PC-9 (cell line): ENCODE measurements around the gene RAB30. TPM values are rescaled to one million over a fixed set of nuclear protein-coding genes. Genes with fewer than 3 reads are reported as not detected.

Source experiments
- BruUV-seq: library from RNA; stranded (reverse); fragments of 400-500 nt; replicated peaks from 2 replicates; lab custom pipeline; 2021; lab: Mats Ljungman, UMichigan
- CTCF ChIA-PET: fragments of 300-600 bp; sonication (Branson Sonifier 250); formaldehyde crosslinking; loops from one replicate; lab custom pipeline; 2022; ENCODE audit warnings: antibody characterized with exemption; lab: Charles Lee
- POLR2A ChIA-PET: fragments of 300-600 bp; sonication (Branson Sonifier 250); formaldehyde crosslinking; loops from one replicate; lab custom pipeline; 2022; ENCODE audit warnings: antibody characterized with exemption; ENCODE audit not compliant: unreplicated experiment; lab: Charles Lee
- DNase-seq, 2 experiments: peaks; one replicate each; pipeline versions ENCODE4 v3.0.0 to v3.0.0-alpha.2; 2015 to 2022; ENCODE audit warnings: mixed read lengths in 1 of 2
- H2AFZ ChIP-seq: fragments of 200-600 bp; sonication (generic); 2 replicates; pipeline ENCODE4 v1.8.1; 2017; ENCODE audit warnings: antibody characterized with exemption
- H3F3A ChIP-seq: fragments of 200-600 bp; sonication (generic); 2 replicates; pipeline ENCODE4 v1.8.1; 2017; ENCODE audit warnings: antibody characterized with exemption, mild to moderate bottlenecking, low read depth; ENCODE audit not compliant: insufficient read depth
- H3K27ac ChIP-seq: fragments of 200-600 bp; sonication (generic); 2 replicates; pipeline ENCODE4 v1.6.1; 2016; ENCODE audit warnings: mixed run types
- H3K27me3 ChIP-seq: fragments of 200-600 bp; sonication (generic); 2 replicates; pipeline ENCODE4 v1.6.1; 2016; ENCODE audit warnings: low read depth, mixed run types; ENCODE audit not compliant: insufficient read depth
- H3K36me3 ChIP-seq: fragments of 200-600 bp; sonication (generic); 2 replicates; pipeline ENCODE4 v1.6.1; 2016; ENCODE audit warnings: low read depth, mixed run types
- H3K4me1 ChIP-seq: fragments of 200-600 bp; sonication (generic); replicated peaks from 2 replicates; pipeline ENCODE4 v1.6.1; 2016; ENCODE audit warnings: mixed run types; ENCODE audit not compliant: insufficient read depth
- H3K4me2 ChIP-seq: fragments of 200-600 bp; sonication (generic); 2 replicates; pipeline ENCODE4 v1.6.1; 2017; ENCODE audit warnings: mixed run types
- H3K4me3 ChIP-seq: fragments of 200-600 bp; sonication (generic); 2 replicates; pipeline ENCODE4 v1.6.1; 2016; ENCODE audit warnings: mixed run types
- H3K79me2 ChIP-seq: fragments of 200-600 bp; sonication (generic); 2 replicates; pipeline ENCODE4 v1.6.1; 2017; ENCODE audit warnings: low read depth, mixed run types
- H3K9me2 ChIP-seq: fragments of 200-600 bp; sonication (generic); 2 replicates; pipeline ENCODE4 v1.8.1; 2017; ENCODE audit warnings: mild to moderate bottlenecking; ENCODE audit not compliant: insufficient read depth
- H3K9me3 ChIP-seq: fragments of 200-600 bp; sonication (generic); 2 replicates; pipeline ENCODE4 v1.8.1; 2016; ENCODE audit warnings: low read depth; ENCODE audit not compliant: insufficient read depth
- H4K20me1 ChIP-seq: fragments of 200-600 bp; sonication (generic); 2 replicates; pipeline ENCODE4 v1.8.1; 2017; ENCODE audit not compliant: insufficient read depth
- CTCF ChIP-seq: fragments of 200-600 bp; sonication (generic); conservative IDR thresholded peaks from 2 replicates; pipeline ENCODE4 v1.6.1; 2017; ENCODE audit warnings: mixed run types, antibody characterized with exemption, mild to moderate bottlenecking, moderate library complexity
- EZH2 ChIP-seq: fragments of 200-600 bp; sonication (generic); IDR thresholded peaks from 2 replicates; pipeline ENCODE4 v1.8.0; 2017; ENCODE audit warnings: antibody characterized with exemption, low read depth
- intact Hi-C: fragments of 100-400 bp; cut with micrococcal nuclease; formaldehyde crosslinking; loops from one replicate; pipeline ENCODE4 v1.10.0; 2022; ENCODE audit not compliant: unreplicated experiment
- total RNA-seq: library from RNA; stranded (reverse); gene quantifications from 2 replicates; pipeline ENCODE4 v1.2.3, GENCODE V29; 2021

Gene RAB30
- total RNA-seq, 1 experiment from 2014 or later, result 3.6 TPM

GRCh38 chr11:83060965-83061364, 10.7 kb downstream of the RAB30 start:
- Histone ChIP-seq H3K9me3 (no peaks in the 10 kb centered on the region), H3K27me3 (no peaks in the 10 kb centered on the region), H3K4me2 (no peak overlapping the region), H3F3A (no peaks in the 10 kb centered on the region), H3K4me1 (peaks cover 17% of the 10 kb centered on the region), H3K36me3 (no peaks in the 10 kb centered on the region), H4K20me1 (no peaks in the 10 kb centered on the region), H3K4me3 (no peak overlapping the region), H2AFZ (no peak overlapping the region), H3K9me2 (no peaks in the 10 kb centered on the region), H3K27ac (no peak overlapping the region), H3K79me2 (no peaks in the 10 kb centered on the region)
- CTCF ChIA-PET, result no interaction called here
- no peak for DNase-seq
- no peak for TF ChIP-seq EZH2
- TF ChIP-seq CTCF, result no peak
- POLR2A ChIA-PET, result no interaction called here
- BruUV-seq, result no TSS peak
- intact Hi-C loops, result no loop called here

- ChIA-PET POLR2A (no interaction called here), CTCF (no interaction called here)
- Histone ChIP-seq H3K27ac (no peak overlapping the region), H3K4me2 (no peak overlapping the region), H3K4me3 (no peak overlapping the region), H4K20me1 (no peaks in the 10 kb centered on the region), H2AFZ (no peak overlapping the region), H3K27me3 (no peaks in the 10 kb centered on the region), H3K79me2 (peaks cover 7% of the 10 kb centered on the region; the same call in 1 of the 2 replicates), H3K4me1 (peaks cover 39% of the 10 kb centered on the region), H3K9me3 (no peaks in the 10 kb centered on the region), H3K9me2 (no peaks in the 10 kb centered on the region), H3K36me3 (no peaks in the 10 kb centered on the region), H3F3A (peaks cover 21% of the 10 kb centered on the region; the same call in 1 of the 2 replicates)
- no TSS peak for BruUV-seq
- no peak for DNase-seq
- intact Hi-C loops, result no loop called here
- no peak for TF ChIP-seq CTCF
- no peak for TF ChIP-seq EZH2
Observed at GRCh38 chr11:83057721-83058120, 14.0 kb downstream of the RAB30 start.

GRCh38 chr11:83056611-83057010, 15.1 kb downstream of the RAB30 start:
- no peak for DNase-seq
- ChIA-PET CTCF (no interaction called here), POLR2A (no interaction called here)
- H3K4me3 ChIP-seq, result no peak overlapping the region
- TF ChIP-seq CTCF (no peak), EZH2 (no peak)
- H3K4me2 ChIP-seq, result no peak overlapping the region
- H3F3A ChIP-seq, result peaks cover 32% of the 10 kb centered on the region
- intact Hi-C loops, result no loop called here
- no peaks in the 10 kb centered on the region for H4K20me1 ChIP-seq
- no peaks in the 10 kb centered on the region for H3K27me3 ChIP-seq
- H3K79me2 ChIP-seq, result peaks cover 7% of the 10 kb centered on the region; the same call in 1 of the 2 replicates
- H3K9me3 ChIP-seq, result no peaks in the 10 kb centered on the region
- no peak overlapping the region for H2AFZ ChIP-seq
- no peaks in the 10 kb centered on the region for H3K9me2 ChIP-seq
- no peaks in the 10 kb centered on the region for H3K36me3 ChIP-seq
- H3K4me1 ChIP-seq, result peaks cover 46% of the 10 kb centered on the region
- H3K27ac ChIP-seq, result no peak overlapping the region
- no TSS peak for BruUV-seq
